ENCODE results near the gene TNRC6A. TPM values are rescaled to one million over a fixed set of nuclear protein-coding genes. Genes with fewer than 3 reads are reported as not detected.

The TNRC6A gene
- total and polyA plus RNA-seq, 2 of the 13 experiments (the other 11 are each of a cell fraction or from before 2014, with no cell fraction given), result 30.9 to 43.6 TPM

GRCh38 chr16:24731722-24732419, 2.4 kb downstream of the TNRC6A start (continued):
- no peak for TF ChIP-seq BRD4 (CRISPR knock-in tag; IDR thresholded peaks at IDR 0.05)
- no peak for TF ChIP-seq SATB2 (CRISPR knock-in tag; IDR thresholded peaks at IDR 0.05)
- no peak for TF ChIP-seq DZIP1 (CRISPR knock-in tag; IDR thresholded peaks at IDR 0.05)
- TF ChIP-seq PCBP2 (optimal IDR thresholded peaks at IDR 0.05; ENCODE audit: low read depth, low read length, poor library complexity, severe bottlenecking), result no peak
- TF ChIP-seq ISX (CRISPR knock-in tag; conservative IDR thresholded peaks at IDR 0.05), result no peak
- no peak for TF ChIP-seq ZNF256 (CRISPR knock-in tag; conservative IDR thresholded peaks at IDR 0.05)
- TF ChIP-seq ARID5B (CRISPR knock-in tag; IDR thresholded peaks at IDR 0.05), result peak; percentile 91
- no peak for TF ChIP-seq SPEN (CRISPR knock-in tag; IDR thresholded peaks at IDR 0.05; ENCODE audit: low read depth)
- TF ChIP-seq AHDC1 (CRISPR knock-in tag; IDR thresholded peaks at IDR 0.05; ENCODE audit: borderline replicate concordance), result peak; percentile 68
- TF ChIP-seq AFF4 (CRISPR knock-in tag; IDR thresholded peaks at IDR 0.05), result no peak
- TF ChIP-seq CAMTA2 (CRISPR knock-in tag; IDR thresholded peaks at IDR 0.05; ENCODE audit: borderline replicate concordance), result no peak
- peak; percentile 54; the same call in 1 of the 2 replicates for TF ChIP-seq MXD4 (CRISPR knock-in tag; IDR thresholded peaks at IDR 0.05)
